HepG2 (cell line): ENCODE measurements around the gene DSCAML1. TPM values are rescaled to one million over a fixed set of nuclear protein-coding genes. Genes with fewer than 3 reads are reported as not detected.

ENCODE experiments used
- AGO2 ChIP-seq: fragments of 200-400 bp; formaldehyde crosslinking; optimal IDR thresholded peaks from 2 replicates; pipeline ENCODE3; 2017; ENCODE audit warnings: mild to moderate bottlenecking, low read depth, low read length, moderate library complexity
- FOSL2 ChIP-seq: sonication (generic); formaldehyde crosslinking; IDR thresholded peaks from 2 replicates; pipeline ENCODE4 v1.4.0; 2020; ENCODE audit warnings: missing genetic modification reagents
- HNRNPH1 ChIP-seq: fragments of 200-400 bp; formaldehyde crosslinking; optimal IDR thresholded peaks from 2 replicates; pipeline ENCODE3; 2017; ENCODE audit warnings: mild to moderate bottlenecking, low read depth, low read length
- POLR2G ChIP-seq: fragments of 200-400 bp; formaldehyde crosslinking; IDR thresholded peaks from 2 replicates; pipeline ENCODE4 v1.6.1; 2018; ENCODE audit warnings: mild to moderate bottlenecking, low read depth, low read length, moderate library complexity
- RARA ChIP-seq: IDR thresholded peaks from 2 replicates; pipeline ENCODE4 v1.6.1; 2016; ENCODE audit warnings: missing genetic modification reagents, missing compliant biosample characterization
- SKIL ChIP-seq: sonication (generic); formaldehyde crosslinking; IDR thresholded peaks from 2 replicates; pipeline ENCODE4 v1.8.0; 2022; ENCODE audit warnings: missing genetic modification reagents, mild to moderate bottlenecking, moderate library complexity, borderline replicate concordance
- ZNF749 ChIP-seq: sonication (generic); formaldehyde crosslinking; IDR thresholded peaks from 2 replicates; pipeline ENCODE4 v1.8.0; 2022; ENCODE audit warnings: mild to moderate bottlenecking, missing genetic modification reagents, moderate library complexity, borderline replicate concordance
- polyA plus RNA-seq, 8 experiments: library from polyadenylated mRNA; depleted of rRNA in 3 of 8; stranded (reverse) in 7 of 8; unstranded in 1 of 8; fragments of >200 nt; fragmentation: Illumina TruSeq in 4 of 8; extraction: Trizol in 4 of 8; gene quantifications; 2 replicates each; pipeline versions ENCODE4 v1.2.1 to v1.2.3, GENCODE V29; 2011 to 2016; ENCODE audit warnings: low read depth in 4 of 8, missing spikeins in 1 of 8, mixed read lengths in 1 of 8; ENCODE audit not compliant: insufficient read depth in 1 of 8
- total RNA-seq, 5 experiments: library from RNA; depleted of rRNA; stranded (reverse); fragments of >200 nt; fragmentation: Illumina TruSeq; extraction: Trizol; gene quantifications; 2 replicates each; pipeline ENCODE4 v1.2.3, GENCODE V29; 2016; ENCODE audit warnings: low read depth in 1 of 5
- TF ChIP-seq, protein P1 (sequence below): IDR thresholded peaks from 2 replicates; pipeline ENCODE4 v1.6.1; 2016; ENCODE audit warnings: control low read depth
- TF ChIP-seq, protein P2 (sequence below): IDR thresholded peaks from 2 replicates; pipeline ENCODE4 v1.6.1; 2016; ENCODE audit warnings: low read depth, control low read depth

Gene DSCAML1
- total and polyA plus RNA-seq, 2 of the 13 experiments (the other 11 are each of a cell fraction or from before 2014, with no cell fraction given) = 0.29 to 0.40 TPM

DNA sequence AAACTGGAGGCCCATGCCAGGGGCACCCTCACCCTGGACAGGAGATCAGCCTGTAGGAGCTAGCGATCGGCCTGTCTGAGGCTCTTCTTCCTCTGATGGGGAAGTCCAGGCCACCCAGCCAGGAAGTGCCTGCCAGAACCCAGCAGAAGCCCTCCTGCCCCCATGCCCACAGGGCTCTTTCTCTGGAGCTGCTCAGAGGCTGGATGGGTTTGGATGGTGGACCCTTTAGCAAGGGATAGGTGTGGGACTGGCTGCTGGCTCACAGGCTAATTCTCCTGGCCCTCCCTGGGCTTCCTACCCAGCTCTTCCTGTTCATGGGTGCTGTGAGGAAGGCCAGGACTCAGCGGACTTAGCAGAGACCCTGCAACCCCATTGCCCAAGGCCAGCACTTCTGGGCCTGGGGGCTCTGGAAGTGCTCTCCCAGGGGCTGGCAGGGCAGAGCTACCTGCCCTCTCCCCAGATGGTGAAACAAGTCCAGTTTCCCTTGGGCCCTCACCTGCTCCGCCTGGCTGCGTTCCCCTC lies 19.9 kb upstream of the DSCAML1 start (continued):
- no peak for TF ChIP-seq SKIL (CRISPR knock-in tag)
- TF ChIP-seq FOSL2 (CRISPR knock-in tag) = no peak
- 0 out of 2 replicates have a peak, but pooled peaks have one; percentile 15 for TF ChIP-seq POLR2G
- TF ChIP-seq, protein P1, sequence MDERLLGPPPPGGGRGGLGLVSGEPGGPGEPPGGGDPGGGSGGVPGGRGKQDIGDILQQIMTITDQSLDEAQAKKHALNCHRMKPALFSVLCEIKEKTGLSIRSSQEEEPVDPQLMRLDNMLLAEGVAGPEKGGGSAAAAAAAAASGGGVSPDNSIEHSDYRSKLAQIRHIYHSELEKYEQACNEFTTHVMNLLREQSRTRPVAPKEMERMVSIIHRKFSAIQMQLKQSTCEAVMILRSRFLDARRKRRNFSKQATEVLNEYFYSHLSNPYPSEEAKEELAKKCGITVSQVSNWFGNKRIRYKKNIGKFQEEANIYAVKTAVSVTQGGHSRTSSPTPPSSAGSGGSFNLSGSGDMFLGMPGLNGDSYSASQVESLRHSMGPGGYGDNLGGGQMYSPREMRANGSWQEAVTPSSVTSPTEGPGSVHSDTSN (CRISPR knock-in tag) = no peak
- peak; percentile 74 for TF ChIP-seq HNRNPH1
- TF ChIP-seq, protein P2, sequence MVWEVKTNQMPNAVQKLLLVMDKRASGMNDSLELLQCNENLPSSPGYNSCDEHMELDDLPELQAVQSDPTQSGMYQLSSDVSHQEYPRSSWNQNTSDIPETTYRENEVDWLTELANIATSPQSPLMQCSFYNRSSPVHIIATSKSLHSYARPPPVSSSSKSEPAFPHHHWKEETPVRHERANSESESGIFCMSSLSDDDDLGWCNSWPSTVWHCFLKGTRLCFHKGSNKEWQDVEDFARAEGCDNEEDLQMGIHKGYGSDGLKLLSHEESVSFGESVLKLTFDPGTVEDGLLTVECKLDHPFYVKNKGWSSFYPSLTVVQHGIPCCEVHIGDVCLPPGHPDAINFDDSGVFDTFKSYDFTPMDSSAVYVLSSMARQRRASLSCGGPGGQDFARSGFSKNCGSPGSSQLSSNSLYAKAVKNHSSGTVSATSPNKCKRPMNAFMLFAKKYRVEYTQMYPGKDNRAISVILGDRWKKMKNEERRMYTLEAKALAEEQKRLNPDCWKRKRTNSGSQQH (CRISPR knock-in tag) = no peak
- TF ChIP-seq RARA (CRISPR knock-in tag) = no peak
- TF ChIP-seq AGO2 = peak; percentile 3
- peak; percentile 36; the same call in 1 of the 2 replicates for TF ChIP-seq ZNF749
- TF ChIP-seq, all 625 proteins: peak for 7
